NT2/D1 (cell line): ENCODE data around the gene ARFGAP3.

Experiments
- YY1 ChIP-seq: IDR thresholded peaks from 2 replicates; pipeline ENCODE4 v1.6.1; 2011; ENCODE audit not compliant: insufficient read length, insufficient read depth
- ZNF274 ChIP-seq: IDR thresholded peaks from 2 replicates; pipeline ENCODE4 v1.6.1; 2011; ENCODE audit warnings: mild to moderate bottlenecking, low read depth, low read length

- TF ChIP-seq YY1 = no peak
- no peak for TF ChIP-seq ZNF274
Measured at GRCh38 chr22:42897960-42898359, 40.9 kb upstream of the ARFGAP3 start.
